Measurements from ENCODE around the gene GABBR1. TPM values are rescaled to one million over a fixed set of nuclear protein-coding genes. Genes with fewer than 3 reads are reported as not detected.

The GABBR1 gene
- total and polyA plus RNA-seq, 9 donors, result 14.0 to 48.4 (median 33.0) TPM

GRCh38 chr6:29528988-29529560 lies 103.9 kb downstream of the GABBR1 start:
- H3K9me3 ChIP-seq (replicated peaks; ENCODE audit: control insufficient read depth, low read depth, low read length), result no peaks in the 10 kb centered on the region
- H3K4me1 ChIP-seq (ENCODE audit: control insufficient read depth, insufficient read depth, low read length), result no peaks in the 10 kb centered on the region
- no peaks in the 10 kb centered on the region for H3K27me3 ChIP-seq (ENCODE audit: control insufficient read depth, insufficient read depth, low read length)
- no peaks in the 10 kb centered on the region for H3K36me3 ChIP-seq (ENCODE audit: control insufficient read depth, insufficient read depth, low read length)
- no CpG with 5 or more reads among the region's 2 CpGs for WGBS (ENCODE audit: insufficient coverage)
- no peak overlapping the region for H3K27ac ChIP-seq (ENCODE audit: low read length)
- DNase-seq, result no peak
- no peak overlapping the region for H3K4me3 ChIP-seq (ENCODE audit: low read length)

- no peak overlapping the region for H3K4me3 ChIP-seq (ENCODE audit: low read length)
- H3K27ac ChIP-seq (ENCODE audit: low read length), result no peak overlapping the region
- H3K4me1 ChIP-seq (ENCODE audit: control insufficient read depth, insufficient read depth, low read length), result no peaks in the 10 kb centered on the region
- H3K36me3 ChIP-seq (ENCODE audit: control insufficient read depth, insufficient read depth, low read length), result no peaks in the 10 kb centered on the region
- no peak for DNase-seq
- no peaks in the 10 kb centered on the region for H3K9me3 ChIP-seq (replicated peaks; ENCODE audit: control insufficient read depth, low read depth, low read length)
- H3K27me3 ChIP-seq (ENCODE audit: control insufficient read depth, insufficient read depth, low read length), result no peaks in the 10 kb centered on the region
- 75% methylated on average over 5 of the region's 5 CpGs for WGBS (ENCODE audit: insufficient coverage)
These were observed 104.6 kb downstream of the GABBR1 start for GRCh38 chr6:29528300-29528931.

GRCh38 chr6:29527564-29527963 lies 105.4 kb downstream of the GABBR1 start:
- no peaks in the 10 kb centered on the region for H3K4me1 ChIP-seq (ENCODE audit: control insufficient read depth, insufficient read depth, low read length)
- H3K9me3 ChIP-seq (replicated peaks; ENCODE audit: control insufficient read depth, low read depth, low read length), result no peaks in the 10 kb centered on the region
- no peaks in the 10 kb centered on the region for H3K27me3 ChIP-seq (ENCODE audit: control insufficient read depth, insufficient read depth, low read length)
- no peaks in the 10 kb centered on the region for H3K36me3 ChIP-seq (ENCODE audit: control insufficient read depth, insufficient read depth, low read length)
- no peak for DNase-seq
- no peak overlapping the region for H3K4me3 ChIP-seq (ENCODE audit: low read length)
- WGBS (ENCODE audit: insufficient coverage), result 60% methylated on average over 1 of the region's 2 CpGs
- no peak overlapping the region for H3K27ac ChIP-seq (ENCODE audit: low read length)

- Histone ChIP-seq H3K9me3 (replicated peaks; ENCODE audit: control insufficient read depth, low read depth, low read length) (no peaks in the 10 kb centered on the region), H3K27ac (ENCODE audit: low read length) (no peak overlapping the region), H3K4me1 (ENCODE audit: control insufficient read depth, insufficient read depth, low read length) (no peaks in the 10 kb centered on the region), H3K27me3 (ENCODE audit: control insufficient read depth, insufficient read depth, low read length) (no peaks in the 10 kb centered on the region), H3K36me3 (ENCODE audit: control insufficient read depth, insufficient read depth, low read length) (no peaks in the 10 kb centered on the region), H3K4me3 (ENCODE audit: low read length) (no peak overlapping the region)
- no CpG with 5 or more reads among the region's 1 CpG for WGBS (ENCODE audit: insufficient coverage)
- no peak for DNase-seq
These were observed 105.9 kb downstream of the GABBR1 start for GRCh38 chr6:29527126-29527525.

- Histone ChIP-seq H3K27ac (ENCODE audit: low read length) (no peak overlapping the region), H3K4me3 (ENCODE audit: low read length) (no peak overlapping the region), H3K36me3 (ENCODE audit: control insufficient read depth, insufficient read depth, low read length) (no peaks in the 10 kb centered on the region), H3K4me1 (ENCODE audit: control insufficient read depth, insufficient read depth, low read length) (no peaks in the 10 kb centered on the region), H3K27me3 (ENCODE audit: control insufficient read depth, insufficient read depth, low read length) (no peaks in the 10 kb centered on the region), H3K9me3 (replicated peaks; ENCODE audit: control insufficient read depth, low read depth, low read length) (no peaks in the 10 kb centered on the region)
- no CpG with 5 or more reads among the region's 1 CpG for WGBS (ENCODE audit: insufficient coverage)
- DNase-seq, result no peak
These were observed 107.7 kb downstream of the GABBR1 start for GRCh38 chr6:29525311-29525639.

- 79% methylated on average over 5 of the region's 7 CpGs for WGBS (ENCODE audit: insufficient coverage)
These were observed 108.3 kb downstream of the GABBR1 start for GRCh38 chr6:29524444-29525310.

GRCh38 chr6:29524044-29524443 lies 108.9 kb downstream of the GABBR1 start:
- DNase-seq, result no peak
- Histone ChIP-seq H3K27me3 (ENCODE audit: control insufficient read depth, insufficient read depth, low read length) (no peaks in the 10 kb centered on the region), H3K4me3 (ENCODE audit: low read length) (no peak overlapping the region), H3K4me1 (ENCODE audit: control insufficient read depth, insufficient read depth, low read length) (no peaks in the 10 kb centered on the region), H3K27ac (ENCODE audit: low read length) (no peak overlapping the region), H3K36me3 (ENCODE audit: control insufficient read depth, insufficient read depth, low read length) (no peaks in the 10 kb centered on the region), H3K9me3 (replicated peaks; ENCODE audit: control insufficient read depth, low read depth, low read length) (no peaks in the 10 kb centered on the region)
- no CpG with 5 or more reads among the region's 2 CpGs for WGBS (ENCODE audit: insufficient coverage)

More at GRCh38 chr6:29524444-29525310, 108.3 kb downstream of the GABBR1 start:
- DNase-seq, result no peak
- no peaks in the 10 kb centered on the region for H3K9me3 ChIP-seq (replicated peaks; ENCODE audit: control insufficient read depth, low read depth, low read length)
- H3K27ac ChIP-seq (ENCODE audit: low read length), result no peak overlapping the region
- no peaks in the 10 kb centered on the region for H3K36me3 ChIP-seq (ENCODE audit: control insufficient read depth, insufficient read depth, low read length)
- no peak overlapping the region for H3K4me3 ChIP-seq (ENCODE audit: low read length)
- no peaks in the 10 kb centered on the region for H3K4me1 ChIP-seq (ENCODE audit: control insufficient read depth, insufficient read depth, low read length)
- no peaks in the 10 kb centered on the region for H3K27me3 ChIP-seq (ENCODE audit: control insufficient read depth, insufficient read depth, low read length)

- DNase-seq, result no peak
- Histone ChIP-seq H3K27me3 (ENCODE audit: control insufficient read depth, insufficient read depth, low read length) (no peaks in the 10 kb centered on the region), H3K9me3 (replicated peaks; ENCODE audit: control insufficient read depth, low read depth, low read length) (no peaks in the 10 kb centered on the region), H3K4me1 (ENCODE audit: control insufficient read depth, insufficient read depth, low read length) (no peaks in the 10 kb centered on the region), H3K27ac (ENCODE audit: low read length) (no peak overlapping the region), H3K4me3 (ENCODE audit: low read length) (no peak overlapping the region), H3K36me3 (ENCODE audit: control insufficient read depth, insufficient read depth, low read length) (no peaks in the 10 kb centered on the region)
- no CpG with 5 or more reads among the region's 2 CpGs for WGBS (ENCODE audit: insufficient coverage)
These were observed 110.8 kb downstream of the GABBR1 start for GRCh38 chr6:29522227-29522626.

GRCh38 chr6:29521006-29521680 lies 111.8 kb downstream of the GABBR1 start:
- no peaks in the 10 kb centered on the region for H3K36me3 ChIP-seq (ENCODE audit: control insufficient read depth, insufficient read depth, low read length)
- 61% methylated on average over 6 of the region's 8 CpGs for WGBS (ENCODE audit: insufficient coverage)
- no peak overlapping the region for H3K27ac ChIP-seq (ENCODE audit: low read length)
- no peaks in the 10 kb centered on the region for H3K27me3 ChIP-seq (ENCODE audit: control insufficient read depth, insufficient read depth, low read length)
- no peaks in the 10 kb centered on the region for H3K4me1 ChIP-seq (ENCODE audit: control insufficient read depth, insufficient read depth, low read length)
- no peaks in the 10 kb centered on the region for H3K9me3 ChIP-seq (replicated peaks; ENCODE audit: control insufficient read depth, low read depth, low read length)
- H3K4me3 ChIP-seq (ENCODE audit: low read length), result no peak overlapping the region
- no peak for DNase-seq

- no peak overlapping the region for H3K27ac ChIP-seq (ENCODE audit: low read length)
- no peak for DNase-seq
- no peak overlapping the region for H3K4me3 ChIP-seq (ENCODE audit: low read length)
- H3K9me3 ChIP-seq (replicated peaks; ENCODE audit: control insufficient read depth, low read depth, low read length), result no peaks in the 10 kb centered on the region
- no peaks in the 10 kb centered on the region for H3K36me3 ChIP-seq (ENCODE audit: control insufficient read depth, insufficient read depth, low read length)
- H3K4me1 ChIP-seq (ENCODE audit: control insufficient read depth, insufficient read depth, low read length), result no peaks in the 10 kb centered on the region
- H3K27me3 ChIP-seq (ENCODE audit: control insufficient read depth, insufficient read depth, low read length), result no peaks in the 10 kb centered on the region
- 63% methylated on average over 2 of the region's 4 CpGs for WGBS (ENCODE audit: insufficient coverage)
These were observed 112.8 kb downstream of the GABBR1 start for GRCh38 chr6:29520232-29520631.

All from muscle of leg (tissue), 11 donors.